ENCODE data around the gene TEX48. TPM values are rescaled to one million over a fixed set of nuclear protein-coding genes. Genes with fewer than 3 reads are reported as not detected.

Gene TEX48
- total and polyA plus RNA-seq, 7 donors, result not detected

GRCh38 chr9:114717908-114718486 is 36.0 kb upstream of the TEX48 start:
- no peak overlapping the region for H3K27ac ChIP-seq
- no peak for ATAC-seq
- H3K9me3 ChIP-seq, result no peaks in the 10 kb centered on the region
- no peak overlapping the region for H3K4me3 ChIP-seq
- 66 to 72% (median 68%) methylated on average over 3 of the region's 3 CpGs for whole genome bisulfite sequencing, 3 donors
- H3K36me3 ChIP-seq (ENCODE audit: insufficient read depth in 1 of 2, low read depth in 1 of 2), result no peaks in the 10 kb centered on the region
- intact Hi-C loops (cut with DNase I), result no loop called here
- no peak for TF ChIP-seq CTCF (IDR thresholded peaks at IDR 0.05)
- no peak for DNase-seq
- H3K4me1 ChIP-seq, result no peaks in the 10 kb centered on the region
- peaks cover 0 to 8% (median 2%) of the 10 kb centered on the region in 3 donors for H3K27me3 ChIP-seq (ENCODE audit: insufficient read depth in 3 of 3, low read length in 2 of 3)

GRCh38 chr9:114709636-114710035 is 27.6 kb upstream of the TEX48 start:
- intact Hi-C loops (cut with DNase I), result no loop called here
- WGBS, 3 donors, result 54 to 80% (median 59%) methylated on average over 1 of the region's 1 CpG
- DNase-seq, result no peak
- Histone ChIP-seq H3K9me3 (no peaks in the 10 kb centered on the region), H3K27ac (no peak overlapping the region), H3K27me3 (ENCODE audit: insufficient read depth in 3 of 3, low read length in 2 of 3) (peaks cover 0 to 3% (median 0%) of the 10 kb centered on the region in 3 donors), H3K36me3 (ENCODE audit: insufficient read depth in 1 of 2, low read depth in 1 of 2) (no peaks in the 10 kb centered on the region), H3K4me1 (no peaks in the 10 kb centered on the region), H3K4me3 (no peak overlapping the region)
- TF ChIP-seq CTCF (IDR thresholded peaks at IDR 0.05), result no peak
- ATAC-seq, result no peak

- WGBS, 3 donors, result 74 to 83% (median 82%) methylated on average over 2 of the region's 2 CpGs
- TF ChIP-seq CTCF (IDR thresholded peaks at IDR 0.05), result no peak
- H3K4me3 ChIP-seq, result no peak overlapping the region
- intact Hi-C loops (cut with DNase I), result no loop called here
- H3K9me3 ChIP-seq, result no peaks in the 10 kb centered on the region
- peaks cover 0 to 3% (median 2%) of the 10 kb centered on the region in 3 donors for H3K27me3 ChIP-seq (ENCODE audit: insufficient read depth in 3 of 3, low read length in 2 of 3)
- H3K36me3 ChIP-seq (ENCODE audit: insufficient read depth in 1 of 2, low read depth in 1 of 2), result no peaks in the 10 kb centered on the region
- no peak overlapping the region for H3K27ac ChIP-seq
- ATAC-seq (no peak), DNase-seq (no peak)
- H3K4me1 ChIP-seq, result no peaks in the 10 kb centered on the region
Observed at GRCh38 chr9:114706711-114707110, 24.7 kb upstream of the TEX48 start.

- ATAC-seq (no peak), DNase-seq (no peak)
- intact Hi-C loops (cut with DNase I), result no loop called here
- Histone ChIP-seq H3K9me3 (no peaks in the 10 kb centered on the region), H3K36me3 (ENCODE audit: insufficient read depth in 1 of 2, low read depth in 1 of 2) (no peaks in the 10 kb centered on the region), H3K4me3 (no peak overlapping the region), H3K4me1 (no peaks in the 10 kb centered on the region), H3K27ac (no peak overlapping the region), H3K27me3 (ENCODE audit: insufficient read depth in 3 of 3, low read length in 2 of 3) (peaks cover 0 to 2% (median 0%) of the 10 kb centered on the region in 3 donors)
- no peak for TF ChIP-seq CTCF (IDR thresholded peaks at IDR 0.05)
Observed at GRCh38 chr9:114701988-114702387, 20.0 kb upstream of the TEX48 start.

- Histone ChIP-seq H3K27ac (no peak overlapping the region), H3K9me3 (no peaks in the 10 kb centered on the region)
- no peak for TF ChIP-seq CTCF (IDR thresholded peaks at IDR 0.05)
Observed at GRCh38 chr9:114697951-114698351, 16.0 kb upstream of the TEX48 start.

More at GRCh38 chr9:114697951-114698351, 16.0 kb upstream of the TEX48 start:
- ATAC-seq, result no peak
- H3K27me3 ChIP-seq (ENCODE audit: insufficient read depth in 3 of 3, low read length in 2 of 3), result peaks cover 0 to 2% (median 0%) of the 10 kb centered on the region in 3 donors
- H3K36me3 ChIP-seq (ENCODE audit: insufficient read depth in 1 of 2, low read depth in 1 of 2), result no peaks in the 10 kb centered on the region
- no peak for DNase-seq
- WGBS, 3 donors, result 90 to 94% (median 92%) methylated on average over 4 of the region's 4 CpGs
- no peaks in the 10 kb centered on the region for H3K4me1 ChIP-seq
- intact Hi-C loops (cut with DNase I), result no loop called here
- no peak overlapping the region for H3K4me3 ChIP-seq
